Sigmoid colon (tissue), 4 donors: ENCODE measurements around the gene ARID5B.

ENCODE experiments used
- EP300 ChIP-seq, 4 donors: sonication (generic); formaldehyde crosslinking; IDR thresholded peaks; one replicate each; pipeline ENCODE4 v1.6.1; 2017; ENCODE audit warnings: antibody characterized with exemption in 4 of 4
- POLR2AphosphoS5 ChIP-seq, 4 donors: sonication (generic); formaldehyde crosslinking; IDR thresholded peaks; one replicate each; pipeline ENCODE4 v1.6.1; 2017; ENCODE audit warnings: antibody characterized with exemption in 4 of 4
- TF ChIP-seq, protein P1 (sequence below), 4 experiments: fragments of 450-650 bp in 3 of 4; fragments of 200-600 bp in 1 of 4; IDR thresholded peaks; one replicate each; pipeline ENCODE4 v1.5.1; 2016 to 2019; ENCODE audit warnings: antibody characterized with exemption in 4 of 4, mild to moderate bottlenecking in 3 of 4, moderate library complexity in 2 of 4

DNA sequence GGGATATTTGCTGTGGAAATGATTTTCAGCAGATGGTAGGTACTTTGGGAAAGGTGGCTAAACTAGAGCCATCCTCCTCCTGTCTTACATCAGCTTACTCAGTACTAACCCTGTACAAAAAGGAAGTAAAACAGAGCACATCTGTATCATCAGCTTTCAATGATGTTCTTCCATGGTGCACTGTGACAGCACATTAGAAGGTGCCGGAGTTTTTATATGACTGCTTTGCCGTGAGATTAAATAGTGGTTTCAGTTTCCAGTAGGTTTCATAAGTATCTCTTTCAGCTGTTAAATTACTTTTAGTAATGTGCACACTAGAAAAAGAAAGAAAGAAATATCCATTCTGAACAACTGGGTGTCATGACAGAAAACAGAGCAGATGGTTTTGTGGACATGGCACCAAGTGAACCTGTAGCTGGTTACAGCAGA is 86.5 kb downstream of the ARID5B start:
- TF ChIP-seq, protein P1, sequence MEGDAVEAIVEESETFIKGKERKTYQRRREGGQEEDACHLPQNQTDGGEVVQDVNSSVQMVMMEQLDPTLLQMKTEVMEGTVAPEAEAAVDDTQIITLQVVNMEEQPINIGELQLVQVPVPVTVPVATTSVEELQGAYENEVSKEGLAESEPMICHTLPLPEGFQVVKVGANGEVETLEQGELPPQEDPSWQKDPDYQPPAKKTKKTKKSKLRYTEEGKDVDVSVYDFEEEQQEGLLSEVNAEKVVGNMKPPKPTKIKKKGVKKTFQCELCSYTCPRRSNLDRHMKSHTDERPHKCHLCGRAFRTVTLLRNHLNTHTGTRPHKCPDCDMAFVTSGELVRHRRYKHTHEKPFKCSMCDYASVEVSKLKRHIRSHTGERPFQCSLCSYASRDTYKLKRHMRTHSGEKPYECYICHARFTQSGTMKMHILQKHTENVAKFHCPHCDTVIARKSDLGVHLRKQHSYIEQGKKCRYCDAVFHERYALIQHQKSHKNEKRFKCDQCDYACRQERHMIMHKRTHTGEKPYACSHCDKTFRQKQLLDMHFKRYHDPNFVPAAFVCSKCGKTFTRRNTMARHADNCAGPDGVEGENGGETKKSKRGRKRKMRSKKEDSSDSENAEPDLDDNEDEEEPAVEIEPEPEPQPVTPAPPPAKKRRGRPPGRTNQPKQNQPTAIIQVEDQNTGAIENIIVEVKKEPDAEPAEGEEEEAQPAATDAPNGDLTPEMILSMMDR (IDR thresholded peaks at IDR 0.05), result no peak
- TF ChIP-seq POLR2AphosphoS5 (IDR thresholded peaks at IDR 0.05), result peak; percentile 26 to 67 (median 58)
- TF ChIP-seq EP300 (IDR thresholded peaks at IDR 0.05), result peak in 1 of 4 donors; percentile 14
